NCI-H1048 (cell line): ENCODE measurements around the gene MMD2.

Experiments
- DNase-seq: peaks from one replicate; lab custom pipeline; 2025; lab: John Stamatoyannopoulos, UW

The MMD2 gene

DNA sequence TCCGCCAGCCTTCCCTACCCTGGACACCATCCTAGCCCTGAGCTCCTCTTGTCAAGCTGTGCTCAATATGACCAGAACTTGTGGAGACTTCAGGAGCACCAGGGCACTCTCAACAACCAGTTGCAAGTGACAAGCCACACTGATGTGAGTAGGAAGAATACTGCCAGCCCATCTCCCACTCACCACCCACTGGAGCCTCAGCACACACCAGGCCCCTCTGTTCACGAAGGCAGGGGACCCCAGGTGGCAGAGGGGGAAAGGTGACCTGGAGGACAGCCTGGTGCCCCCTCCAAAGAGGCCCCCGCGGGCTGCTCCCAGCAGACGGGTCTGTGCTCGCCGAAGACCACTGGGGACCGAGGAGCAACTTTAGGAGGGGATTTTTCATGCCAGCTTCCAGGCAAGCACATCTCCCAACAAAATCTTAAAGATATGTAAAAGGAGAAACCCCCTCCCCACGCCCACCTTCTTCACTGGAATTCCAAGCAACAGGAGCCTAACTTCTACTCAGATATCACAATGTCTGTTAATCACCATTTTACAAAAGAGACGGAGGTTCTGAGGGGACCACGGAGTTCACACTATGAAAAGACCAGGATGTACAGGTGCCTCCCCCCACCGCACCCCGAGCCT, 1.0 kb downstream of the MMD2 start:
- no peak for DNase-seq

DNA sequence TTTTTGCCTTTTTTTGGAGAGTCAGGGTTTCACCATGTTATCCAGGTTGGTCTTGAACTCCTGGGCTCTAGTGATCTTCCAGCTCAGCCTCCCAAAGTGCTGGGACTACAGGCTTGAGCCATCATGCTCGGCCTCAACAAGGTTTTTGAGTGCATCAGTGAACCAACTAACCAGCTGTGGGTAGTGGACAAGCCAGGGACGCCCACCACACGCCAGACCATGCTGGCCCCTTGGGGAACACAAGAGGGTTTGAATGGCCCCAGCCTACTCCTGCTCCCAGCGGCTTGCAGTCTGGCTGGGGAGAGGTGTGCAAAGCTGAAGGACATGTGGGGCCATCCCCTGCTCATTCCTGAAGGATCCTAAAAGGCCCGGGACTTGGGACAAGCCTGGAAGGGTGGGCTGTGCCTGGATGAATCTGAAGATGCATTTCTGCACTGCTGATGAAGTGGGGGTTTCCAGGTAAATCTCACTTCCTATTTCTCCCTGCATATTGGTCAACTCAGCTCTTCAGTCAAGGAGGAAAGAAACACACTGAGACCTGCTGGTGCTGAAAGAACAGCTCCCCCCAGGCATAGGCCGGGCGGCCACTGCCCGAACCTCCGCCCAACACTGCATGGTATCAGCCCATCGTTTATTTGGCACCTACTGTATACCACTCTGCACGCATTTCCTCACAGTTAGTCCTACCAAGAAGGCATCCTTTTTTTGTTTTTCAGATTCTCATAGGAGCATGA, 6.9 kb downstream of the MMD2 start:
- DNase-seq, result no peak

DNA sequence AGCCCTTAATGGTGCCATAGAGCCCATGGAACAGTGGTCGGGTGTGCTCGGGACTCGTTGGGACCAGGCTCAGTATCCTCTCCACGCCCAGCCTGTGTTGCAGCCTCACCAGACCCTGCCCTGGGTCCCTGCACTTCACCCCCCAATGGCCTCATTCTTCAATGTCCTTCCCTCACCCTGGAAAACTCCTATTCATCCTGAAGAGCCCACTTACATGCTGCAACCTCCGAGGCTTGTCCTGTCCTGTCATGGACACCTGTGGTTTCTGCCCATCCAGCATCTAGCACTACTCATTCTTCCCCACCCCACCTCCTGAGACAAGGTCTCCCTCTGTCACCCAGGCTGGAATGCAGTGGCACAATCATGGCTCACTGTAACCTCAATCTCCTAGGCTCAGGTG, 7.7 kb downstream of the MMD2 start:
- no peak for DNase-seq

DNA sequence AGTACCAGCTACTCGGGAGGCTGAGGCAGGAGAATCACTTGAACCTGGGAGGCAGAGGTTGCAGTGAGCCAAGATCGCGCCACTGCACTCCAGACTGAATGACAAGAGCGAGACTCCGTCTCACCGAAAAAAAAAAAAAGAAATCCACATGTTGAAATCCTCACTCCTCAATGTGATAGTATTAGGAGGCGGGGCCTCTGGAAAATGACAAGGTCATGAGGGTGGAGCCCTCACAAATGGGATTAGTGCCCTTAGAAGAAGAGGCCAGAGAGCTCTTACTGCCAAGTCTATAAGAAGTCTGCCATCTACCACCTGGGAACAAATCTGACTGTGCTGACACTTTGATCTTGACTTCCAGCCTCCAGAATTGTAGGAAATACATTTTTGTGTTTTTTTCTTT, 10.6 kb downstream of the MMD2 start:
- DNase-seq, result no peak

DNA sequence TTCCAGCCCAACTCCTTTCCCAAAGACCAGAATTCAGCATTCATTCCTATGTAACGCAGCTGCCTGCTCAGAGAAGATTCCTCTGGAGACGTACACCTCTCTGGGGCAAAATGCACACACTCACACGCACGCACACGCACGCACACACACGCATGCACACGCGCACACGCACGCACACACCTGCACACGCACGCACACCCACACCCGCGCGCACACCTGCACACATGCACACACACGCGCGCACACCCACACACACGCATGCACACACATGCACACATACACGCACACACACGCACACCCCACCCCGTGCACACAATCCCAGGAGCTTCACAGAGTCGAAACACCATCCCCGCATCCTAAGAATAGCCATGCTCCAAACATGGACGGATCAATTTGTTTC, 13.0 kb downstream of the MMD2 start:
- DNase-seq, result no peak

DNA sequence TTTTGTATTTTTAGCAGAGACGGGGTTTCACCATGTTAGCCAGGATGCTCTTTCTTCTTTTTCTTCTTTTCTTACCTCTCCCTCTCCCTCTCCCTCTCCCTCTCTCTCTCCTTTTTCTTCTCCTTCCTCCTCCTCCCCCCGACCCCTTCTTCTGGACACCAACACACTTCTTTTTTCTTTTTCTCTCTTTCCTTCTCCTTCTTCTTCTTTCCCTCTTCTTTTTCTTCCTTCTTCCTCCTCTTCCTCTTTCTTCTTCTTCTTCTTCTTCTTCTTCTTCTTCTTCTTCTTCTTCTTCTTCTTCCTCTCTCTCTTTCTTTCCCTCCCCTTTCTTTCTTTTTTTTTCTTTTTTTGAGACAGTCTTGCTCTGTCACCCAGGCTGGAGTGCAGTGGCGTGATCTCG, 14.0 kb downstream of the MMD2 start:
- DNase-seq, result no peak

DNA sequence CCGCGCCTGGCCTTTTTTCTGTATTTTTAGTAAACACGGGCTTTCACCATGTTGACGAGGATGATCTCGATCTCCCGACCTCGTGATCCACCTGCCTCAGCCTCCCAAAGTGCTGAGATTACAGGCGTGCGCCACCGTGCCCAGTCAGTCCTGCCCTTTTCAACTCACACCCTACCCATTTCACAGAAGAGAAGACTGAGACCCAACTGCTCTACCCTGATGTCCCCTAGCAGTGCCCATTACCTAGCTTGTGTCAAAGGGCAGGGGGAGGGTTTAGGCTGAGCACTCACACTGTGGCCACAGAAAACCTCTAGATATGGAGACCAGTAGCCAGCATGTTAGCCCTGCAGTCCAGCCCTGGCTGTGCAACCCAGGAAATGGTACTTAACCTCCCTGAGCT, 15.7 kb downstream of the MMD2 start:
- no peak for DNase-seq

DNA sequence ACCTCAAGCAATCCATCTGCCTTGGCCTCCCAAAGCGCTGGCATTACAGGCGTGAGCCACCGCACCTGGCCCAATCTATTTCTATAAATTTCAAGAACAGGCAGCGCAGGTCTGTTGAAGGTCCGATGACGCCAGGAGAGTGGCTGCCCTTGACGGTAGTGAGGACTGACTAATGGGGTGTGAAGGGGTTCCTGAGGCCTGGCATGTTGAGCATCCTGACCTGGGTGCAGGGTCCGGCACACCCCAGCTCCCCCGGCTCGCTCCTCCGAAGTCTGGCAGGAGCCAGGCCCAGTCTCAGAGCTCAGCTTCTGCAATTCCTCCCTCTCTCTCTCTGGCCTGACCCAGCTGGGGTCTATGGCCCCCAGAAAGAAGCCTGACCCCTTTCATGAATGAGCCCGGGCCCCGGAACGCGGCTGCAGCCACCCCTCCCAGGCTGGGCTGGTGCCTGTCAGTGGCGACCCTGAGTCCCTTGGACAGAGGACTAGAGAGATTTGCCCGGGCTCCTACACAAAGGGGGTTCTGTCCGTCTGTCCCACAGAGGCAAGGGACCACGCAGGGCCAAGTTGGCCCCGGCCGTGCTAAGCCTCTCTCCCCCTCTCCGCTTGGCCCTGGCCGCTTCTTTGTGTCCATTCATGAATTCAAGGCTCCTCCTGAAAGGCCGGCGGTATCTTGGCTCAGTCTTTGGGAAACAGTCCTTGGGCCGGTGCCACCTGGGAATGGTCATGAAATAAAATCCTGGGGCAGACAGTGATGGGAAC, 18.8 kb downstream of the MMD2 start:
- DNase-seq, result no peak

DNA sequence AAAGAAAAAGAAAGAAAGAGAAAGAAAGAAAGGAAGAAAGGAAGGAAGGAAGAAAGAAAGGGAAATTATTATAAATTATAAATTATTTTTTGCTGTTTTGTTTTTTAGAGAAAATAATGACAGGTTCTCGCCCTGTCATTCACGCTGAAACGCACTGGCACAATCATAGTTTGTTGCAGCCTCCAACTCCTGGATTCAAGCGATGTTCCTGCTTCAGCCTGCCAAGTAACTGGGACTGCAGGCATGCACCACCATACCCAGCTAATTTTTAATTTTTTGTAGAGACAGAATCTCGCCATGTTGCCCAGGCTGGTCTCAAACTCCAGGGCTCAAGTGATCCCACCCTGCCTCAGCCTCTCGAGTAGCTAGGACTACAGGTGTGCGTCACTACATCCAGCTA, 21.6 kb downstream of the MMD2 start:
- DNase-seq, result no peak

DNA sequence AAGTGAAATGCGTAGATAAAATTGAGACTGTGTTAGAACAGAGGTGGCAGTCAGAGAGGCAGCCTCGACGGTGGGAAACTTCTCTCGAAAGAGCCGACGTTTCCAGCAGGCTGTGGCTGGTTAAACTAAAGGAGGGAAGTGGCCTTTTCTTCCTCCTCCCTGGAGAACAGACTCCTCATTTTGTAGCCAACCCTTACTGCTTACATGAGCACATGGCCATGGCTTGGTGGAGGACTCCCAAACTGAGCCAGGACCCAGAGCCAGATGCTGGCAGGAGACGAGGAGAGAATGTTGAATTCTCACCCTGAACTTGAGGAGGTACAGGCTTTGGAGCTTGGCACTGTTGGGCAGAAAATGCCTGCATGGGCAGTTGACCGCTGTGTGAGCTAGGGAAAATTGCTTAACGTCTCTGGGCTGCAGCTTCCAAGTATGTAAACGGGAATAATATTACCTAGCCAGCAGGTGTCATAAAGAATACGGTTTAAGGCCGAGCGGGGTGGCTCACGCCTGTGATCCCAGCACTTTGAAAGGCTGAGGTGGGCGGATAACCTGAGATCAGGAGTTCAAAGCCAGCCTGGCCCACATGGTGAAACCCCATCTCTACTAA, 24.5 kb downstream of the MMD2 start:
- DNase-seq, result no peak

DNA sequence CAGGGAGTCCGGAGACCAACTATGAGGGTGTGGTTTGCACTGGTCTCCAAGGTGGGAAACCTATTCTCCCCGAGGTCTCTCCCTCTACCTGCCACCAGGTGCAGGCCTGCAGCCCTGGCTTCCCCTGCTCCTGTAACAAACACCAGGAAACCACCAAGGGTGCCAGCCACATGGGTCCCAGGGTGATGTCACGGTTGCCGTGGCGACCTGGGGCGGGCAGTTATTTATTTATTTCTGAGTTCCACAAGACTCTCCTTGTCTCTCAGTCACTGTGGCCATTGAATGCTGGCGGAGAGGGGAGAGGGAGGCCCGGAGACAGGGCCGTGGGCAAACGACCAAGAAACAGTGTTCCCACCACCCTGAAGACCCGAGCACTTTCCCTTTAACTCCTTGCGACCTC, 27.0 kb downstream of the MMD2 start:
- no peak for DNase-seq

DNA sequence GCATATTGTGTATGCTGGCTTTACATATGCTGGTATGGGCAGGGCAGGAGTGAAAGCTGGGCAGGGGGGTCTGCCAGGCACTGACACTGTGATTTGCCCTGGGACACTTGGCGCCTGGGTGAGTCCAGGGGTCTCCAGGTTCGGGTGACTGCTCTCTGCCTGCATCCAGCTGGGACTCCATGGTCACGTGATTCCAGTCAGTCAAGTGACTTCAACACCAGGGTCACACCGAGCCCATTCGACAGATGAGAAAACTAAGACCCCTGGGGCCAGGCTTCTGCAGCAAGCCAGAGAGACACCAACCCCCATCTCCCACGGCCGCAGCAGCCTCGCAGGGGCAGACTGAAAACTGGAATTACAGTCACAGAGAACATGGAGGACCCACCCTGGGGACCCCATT, 30.0 kb downstream of the MMD2 start:
- no peak for DNase-seq

DNA sequence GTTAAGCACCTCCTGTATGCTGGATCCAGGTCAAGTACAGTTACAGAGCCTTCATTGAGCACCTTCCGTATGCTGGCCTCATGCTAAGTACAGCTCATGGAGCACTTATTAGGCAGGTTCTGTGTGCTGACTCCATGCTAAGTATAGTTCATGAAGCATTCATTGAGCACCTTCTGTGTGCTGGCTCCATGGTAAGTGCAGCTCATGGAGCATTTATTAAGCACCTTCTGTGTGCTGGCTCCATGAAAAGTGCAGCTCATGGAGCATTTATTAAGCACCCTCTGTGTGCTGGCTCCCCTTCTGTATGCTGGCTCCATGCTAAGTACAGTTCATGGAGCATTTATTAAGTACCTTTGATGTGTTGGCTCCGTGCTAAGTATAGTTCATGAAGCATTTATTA, 30.5 kb downstream of the MMD2 start:
- no peak for DNase-seq

DNA sequence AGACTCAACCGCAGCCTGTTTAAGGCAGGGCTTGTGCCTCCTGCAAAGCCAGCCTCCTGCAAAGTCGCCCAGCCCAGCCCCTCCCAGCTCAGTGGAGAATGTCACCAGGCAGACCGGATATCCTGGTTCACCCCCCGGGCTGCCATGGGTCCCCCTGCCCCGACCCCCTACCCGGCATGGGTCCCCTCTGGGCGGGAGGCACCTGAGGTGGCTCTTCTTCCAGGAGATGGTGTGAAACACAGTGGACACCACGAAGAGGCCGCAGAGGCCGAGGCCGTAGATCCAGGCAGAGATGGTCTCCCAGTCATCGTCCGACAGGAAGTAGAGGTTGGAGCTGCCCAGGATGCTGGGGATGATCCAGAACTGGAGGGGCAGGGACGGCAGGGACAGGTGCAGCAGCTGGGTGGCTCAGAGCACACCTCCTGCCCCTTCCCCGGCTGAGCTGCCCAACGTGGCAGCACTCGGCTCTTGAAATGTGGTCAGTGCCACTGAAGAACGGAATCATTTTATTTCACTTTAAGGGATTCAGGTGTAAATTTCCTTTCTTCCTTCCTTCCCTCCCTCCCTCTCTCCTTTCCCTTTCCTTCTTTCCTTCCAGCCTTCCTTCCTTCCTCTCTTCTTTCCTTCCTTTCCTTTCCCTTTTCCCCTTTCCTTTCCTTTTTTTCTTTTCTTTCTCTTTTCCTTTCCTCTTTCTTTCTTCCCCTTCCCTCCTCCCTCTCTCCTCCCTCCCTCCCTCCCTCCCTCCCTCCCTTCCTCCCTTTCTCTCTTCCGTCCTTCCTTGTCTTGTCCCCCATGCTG, 38.8 kb downstream of the MMD2 start:
- DNase-seq, result no peak

DNA sequence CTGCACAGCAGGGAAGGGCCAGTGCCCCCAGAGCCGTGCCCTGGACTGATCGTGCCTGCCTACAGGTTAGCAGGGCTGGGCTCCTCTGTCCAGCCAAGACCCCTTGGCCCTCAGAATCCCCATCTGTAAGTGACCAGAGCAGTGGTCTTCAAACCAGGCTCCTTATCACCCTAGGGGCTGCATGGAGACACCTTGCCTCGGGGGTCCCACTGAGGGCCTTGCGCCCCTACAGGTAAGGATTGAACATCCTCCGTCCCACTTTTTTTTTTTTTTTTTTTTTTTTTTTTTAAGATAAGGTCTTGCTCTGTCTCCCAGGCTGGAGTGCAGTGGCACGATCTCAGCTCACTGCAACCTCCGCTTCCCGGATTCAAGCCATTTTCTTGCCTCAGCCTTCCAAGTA, 42.9 kb downstream of the MMD2 start:
- DNase-seq, result no peak

DNA sequence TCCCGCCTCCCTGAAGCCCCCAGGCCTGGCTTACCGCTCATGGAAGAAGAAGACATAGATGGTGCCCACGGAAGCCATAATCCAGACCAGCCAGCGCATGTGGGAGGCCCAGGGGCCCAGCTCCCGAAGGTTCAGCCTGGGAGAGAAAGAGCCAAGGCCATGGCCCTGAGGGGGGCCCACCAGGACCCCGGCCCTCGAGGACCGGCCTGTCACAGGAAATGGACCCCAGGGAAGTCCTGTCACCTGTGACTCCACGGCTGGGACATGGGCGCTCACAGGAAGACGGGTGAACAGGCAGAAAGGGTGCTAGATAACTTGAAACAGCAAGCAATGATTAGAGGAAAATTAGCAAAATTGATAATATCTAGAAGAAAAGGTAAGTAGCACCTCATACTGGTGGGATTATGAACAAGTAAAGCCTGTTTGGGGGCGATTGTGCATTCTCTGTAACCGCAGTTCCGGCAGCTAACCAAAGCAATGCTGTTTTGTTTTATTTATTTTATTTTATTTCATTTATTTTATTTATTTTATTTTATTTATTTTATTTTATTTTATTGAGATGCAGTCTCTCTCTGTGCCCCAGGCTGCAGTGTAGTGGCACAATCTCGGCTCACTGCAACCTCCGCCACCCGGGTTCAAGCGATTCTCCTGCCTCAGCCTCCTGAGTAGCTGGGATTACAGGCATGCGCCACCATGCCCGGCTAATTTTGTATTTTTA, 47.7 kb downstream of the MMD2 start:
- DNase-seq, result no peak

DNA sequence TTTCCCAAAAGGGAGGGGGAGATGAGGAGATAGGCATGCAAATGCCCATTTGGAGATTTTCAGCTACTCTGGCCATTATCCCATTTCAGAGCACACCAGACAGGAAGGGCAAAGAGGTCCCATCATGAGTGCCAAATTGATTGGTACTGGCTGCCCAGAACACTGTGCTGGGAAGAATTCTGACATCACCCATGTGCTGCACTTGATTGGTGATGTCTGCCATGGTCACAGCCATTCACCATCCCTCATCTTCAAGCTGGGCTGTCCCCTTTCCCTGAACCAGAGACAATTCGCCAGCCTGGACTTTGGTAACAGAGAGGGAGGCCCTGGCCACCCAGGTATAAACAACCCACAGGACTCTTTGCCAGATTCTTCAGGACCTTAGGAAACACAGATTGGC, 52.3 kb downstream of the MMD2 start:
- DNase-seq, result no peak

DNA sequence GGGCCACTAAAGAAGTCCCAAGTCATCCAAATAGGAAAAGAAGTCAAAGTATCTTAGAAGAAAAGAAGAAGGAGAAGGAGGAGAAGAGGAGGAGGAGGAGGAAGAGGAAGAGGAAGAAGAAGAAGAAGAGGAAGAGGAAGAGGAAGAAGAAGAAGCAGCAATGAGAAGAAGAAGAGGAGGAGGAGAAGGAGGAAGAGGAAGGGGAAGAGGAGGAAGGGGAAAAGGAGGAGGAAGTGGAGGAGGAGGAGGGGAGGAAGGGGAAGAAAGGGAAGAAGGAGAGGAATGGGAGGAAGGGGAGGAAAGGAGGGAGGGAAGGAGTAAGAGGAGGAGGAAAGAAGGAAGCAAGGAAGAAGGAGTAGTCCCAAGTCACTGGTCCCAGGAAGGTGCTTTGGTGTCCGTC, 53.8 kb downstream of the MMD2 start:
- DNase-seq, result no peak

DNA sequence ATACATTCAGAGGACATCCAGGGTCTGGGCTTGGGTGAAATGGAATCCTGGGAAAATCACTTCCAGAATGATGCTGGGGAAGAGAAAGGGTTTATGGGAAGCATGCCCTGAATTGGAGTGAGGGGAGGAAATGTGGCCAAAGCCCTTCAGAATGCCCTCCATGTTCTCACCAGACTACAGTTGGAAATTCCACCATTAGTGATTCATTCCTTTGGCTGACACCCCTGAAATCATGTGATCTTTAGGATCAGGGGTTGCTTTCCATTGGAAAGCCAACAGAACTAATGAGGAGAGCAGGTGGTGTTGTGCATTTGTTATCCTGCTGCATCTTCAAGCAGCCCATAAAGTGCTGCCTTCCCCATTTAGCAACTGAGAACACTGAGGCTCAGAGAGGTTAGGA, 54.6 kb downstream of the MMD2 start:
- no peak for DNase-seq

DNA sequence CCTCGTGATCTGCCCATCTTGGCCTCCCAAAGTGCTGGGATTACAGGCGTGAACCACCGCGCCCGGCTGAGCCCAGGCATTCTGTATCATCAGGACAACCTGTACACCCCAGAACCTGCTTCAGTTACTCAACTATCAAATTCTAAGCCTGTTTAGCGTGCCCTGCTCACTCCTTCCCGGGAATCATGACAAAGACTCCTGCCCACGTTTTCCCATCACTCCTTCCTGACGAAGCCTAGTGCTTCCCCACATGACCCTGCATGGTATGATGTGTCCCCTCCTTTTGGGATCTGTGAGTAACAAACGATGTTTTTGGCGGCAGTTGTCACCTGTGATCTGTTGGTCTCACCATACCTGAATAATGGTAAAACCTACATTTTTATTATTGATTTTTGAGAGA, 63.2 kb downstream of the MMD2 start:
- DNase-seq, result no peak

DNA sequence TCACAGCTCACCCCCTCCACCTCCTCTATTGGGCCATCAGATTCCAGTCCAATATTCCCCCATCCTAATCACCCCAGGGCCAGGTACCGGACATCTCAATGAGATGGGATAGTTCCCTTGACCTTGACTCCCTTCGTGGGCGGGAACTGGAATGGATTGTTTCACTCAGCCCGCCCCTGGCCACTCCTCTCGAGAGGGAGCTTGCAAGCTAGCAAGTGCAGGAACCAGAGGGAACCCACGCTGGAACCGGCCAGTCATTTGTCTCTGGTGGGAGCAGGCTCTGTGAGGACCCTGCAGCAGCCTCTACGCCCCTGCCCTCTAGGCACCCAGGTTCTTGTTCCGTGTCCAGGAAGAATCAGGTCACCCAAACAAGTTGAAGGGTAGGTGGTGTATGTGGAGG, 64.5 kb downstream of the MMD2 start:
- no peak for DNase-seq
